GDM1 (cell line): Measurements from ENCODE around the gene MC2R.

Experiments used
- DNase-seq: peaks from one replicate; lab custom pipeline; 2025; lab: John Stamatoyannopoulos, UW

The MC2R gene

GRCh38 chr18:13915391-13915790 is at the start of gene MC2R:
Gene MC2R (minus strand): TSS chr18:13915536. CDS start chr18:13885518, 30,018 bp downstream.
- no peak for DNase-seq

GRCh38 chr18:13945811-13946210 is 30.5 kb upstream of the MC2R start:
- DNase-seq = no peak

- no peak for DNase-seq
These were observed 28.0 kb upstream of the MC2R start for GRCh38 chr18:13943338-13943737.

- no peak for DNase-seq
These were observed 25.0 kb upstream of the MC2R start for GRCh38 chr18:13940326-13940725.

- DNase-seq = no peak
These were observed 19.3 kb upstream of the MC2R start for GRCh38 chr18:13934676-13935075.

GRCh38 chr18:13934058-13934457 is 18.7 kb upstream of the MC2R start:
- no peak for DNase-seq

GRCh38 chr18:13932285-13933025 is 17.1 kb upstream of the MC2R start:
- no peak for DNase-seq

- DNase-seq = no peak
These were observed 15.6 kb upstream of the MC2R start for GRCh38 chr18:13930964-13931363.

GRCh38 chr18:13923221-13923620 is 7.9 kb upstream of the MC2R start:
- DNase-seq = no peak

- no peak for DNase-seq
These were observed 3.6 kb upstream of the MC2R start for GRCh38 chr18:13918898-13919297.

- DNase-seq = no peak
These were observed 2.1 kb upstream of the MC2R start for GRCh38 chr18:13917401-13917800.

GRCh38 chr18:13916559-13916958 is 1.2 kb upstream of the MC2R start:
- DNase-seq = no peak

GRCh38 chr18:13915995-13916431 is 677 bp upstream of the MC2R start:
- DNase-seq = no peak

- no peak for DNase-seq
These were observed 580 bp downstream of the MC2R start for GRCh38 chr18:13914756-13915155.

- no peak for DNase-seq
These were observed 1.2 kb downstream of the MC2R start for GRCh38 chr18:13914170-13914569.

- no peak for DNase-seq
These were observed 2.1 kb downstream of the MC2R start for GRCh38 chr18:13913205-13913604.

GRCh38 chr18:13912601-13913000 is 2.7 kb downstream of the MC2R start:
- no peak for DNase-seq

- no peak for DNase-seq
These were observed 4.3 kb downstream of the MC2R start for GRCh38 chr18:13910986-13911385.

GRCh38 chr18:13910501-13910900 is 4.8 kb downstream of the MC2R start:
- DNase-seq = no peak

GRCh38 chr18:13909141-13909940 is 6.0 kb downstream of the MC2R start:
- DNase-seq = no peak

GRCh38 chr18:13900633-13901032 is 14.7 kb downstream of the MC2R start:
- no peak for DNase-seq

- no peak for DNase-seq
These were observed 19.8 kb downstream of the MC2R start for GRCh38 chr18:13895505-13896033.

GRCh38 chr18:13894531-13894930 is 20.8 kb downstream of the MC2R start:
- no peak for DNase-seq
